ENCODE results near the gene PLCH2. TPM values are rescaled to one million over a fixed set of nuclear protein-coding genes. Genes with fewer than 3 reads are reported as not detected.

PLCH2 gene
- total RNA-seq, 1 donor from 2014 or later = 0.92 TPM

DNA sequence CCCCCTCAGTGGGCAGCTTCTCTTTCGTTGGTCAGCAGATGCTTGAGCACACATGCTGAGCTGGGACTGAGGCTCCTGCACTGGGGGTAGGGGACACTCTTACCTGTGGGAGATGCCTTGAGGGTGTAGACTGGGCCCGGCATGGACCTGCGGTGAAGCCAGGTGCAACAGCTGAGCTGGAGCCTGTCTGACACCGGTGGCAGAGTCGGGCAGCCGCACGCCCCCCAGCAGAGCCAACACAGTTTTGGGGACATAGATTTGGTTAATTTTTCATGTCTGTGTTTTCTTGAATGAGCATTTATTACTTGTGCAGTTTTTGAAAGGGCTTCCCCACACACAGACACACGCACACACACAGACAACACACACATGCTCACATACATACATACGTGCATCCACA lies 59.9 kb downstream of the PLCH2 start:
- DNase-seq (ENCODE audit: low read depth) = no peak
- TF ChIP-seq, protein P1, sequence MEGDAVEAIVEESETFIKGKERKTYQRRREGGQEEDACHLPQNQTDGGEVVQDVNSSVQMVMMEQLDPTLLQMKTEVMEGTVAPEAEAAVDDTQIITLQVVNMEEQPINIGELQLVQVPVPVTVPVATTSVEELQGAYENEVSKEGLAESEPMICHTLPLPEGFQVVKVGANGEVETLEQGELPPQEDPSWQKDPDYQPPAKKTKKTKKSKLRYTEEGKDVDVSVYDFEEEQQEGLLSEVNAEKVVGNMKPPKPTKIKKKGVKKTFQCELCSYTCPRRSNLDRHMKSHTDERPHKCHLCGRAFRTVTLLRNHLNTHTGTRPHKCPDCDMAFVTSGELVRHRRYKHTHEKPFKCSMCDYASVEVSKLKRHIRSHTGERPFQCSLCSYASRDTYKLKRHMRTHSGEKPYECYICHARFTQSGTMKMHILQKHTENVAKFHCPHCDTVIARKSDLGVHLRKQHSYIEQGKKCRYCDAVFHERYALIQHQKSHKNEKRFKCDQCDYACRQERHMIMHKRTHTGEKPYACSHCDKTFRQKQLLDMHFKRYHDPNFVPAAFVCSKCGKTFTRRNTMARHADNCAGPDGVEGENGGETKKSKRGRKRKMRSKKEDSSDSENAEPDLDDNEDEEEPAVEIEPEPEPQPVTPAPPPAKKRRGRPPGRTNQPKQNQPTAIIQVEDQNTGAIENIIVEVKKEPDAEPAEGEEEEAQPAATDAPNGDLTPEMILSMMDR (IDR thresholded peaks at IDR 0.05; ENCODE audit: insufficient read depth, low read length, poor library complexity, severe bottlenecking) = no peak

DNA sequence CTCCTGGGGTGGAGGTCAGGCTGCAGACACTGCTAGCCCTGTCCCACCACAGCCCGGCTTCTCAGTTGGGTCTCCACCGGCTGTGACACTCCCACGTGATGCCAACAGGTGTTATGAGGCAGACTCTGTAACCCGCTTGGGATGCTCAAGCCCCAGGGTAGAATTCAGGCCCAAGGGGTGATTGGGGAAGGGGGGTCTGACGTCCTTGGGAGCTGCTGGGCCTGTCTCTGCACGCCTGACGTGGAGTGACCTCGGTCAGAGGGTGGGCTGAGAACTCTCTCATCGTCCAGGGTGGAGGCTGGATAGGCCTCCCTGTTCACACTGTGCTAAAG lies 61.7 kb downstream of the PLCH2 start:
- H3K27me3 ChIP-seq (ENCODE audit: control insufficient read depth, insufficient read depth, low read length) = peaks cover 12% of the 10 kb centered on the region
- TF ChIP-seq, protein P1 (IDR thresholded peaks at IDR 0.05; ENCODE audit: insufficient read depth, low read length, poor library complexity, severe bottlenecking) = no peak
- DNase-seq (ENCODE audit: low read depth) = no peak
- no peaks in the 10 kb centered on the region for H3K36me3 ChIP-seq (ENCODE audit: control insufficient read depth, insufficient read depth, low read length)
- no peak overlapping the region for H3K4me3 ChIP-seq (ENCODE audit: low read depth, low read length)

More for the DNA sequence above, 59.9 kb downstream of the PLCH2 start:
- Histone ChIP-seq H3K36me3 (ENCODE audit: control insufficient read depth, insufficient read depth, low read length) (no peaks in the 10 kb centered on the region), H3K4me3 (ENCODE audit: low read depth, low read length) (no peak overlapping the region), H3K27me3 (ENCODE audit: control insufficient read depth, insufficient read depth, low read length) (peaks cover 17% of the 10 kb centered on the region)

DNA sequence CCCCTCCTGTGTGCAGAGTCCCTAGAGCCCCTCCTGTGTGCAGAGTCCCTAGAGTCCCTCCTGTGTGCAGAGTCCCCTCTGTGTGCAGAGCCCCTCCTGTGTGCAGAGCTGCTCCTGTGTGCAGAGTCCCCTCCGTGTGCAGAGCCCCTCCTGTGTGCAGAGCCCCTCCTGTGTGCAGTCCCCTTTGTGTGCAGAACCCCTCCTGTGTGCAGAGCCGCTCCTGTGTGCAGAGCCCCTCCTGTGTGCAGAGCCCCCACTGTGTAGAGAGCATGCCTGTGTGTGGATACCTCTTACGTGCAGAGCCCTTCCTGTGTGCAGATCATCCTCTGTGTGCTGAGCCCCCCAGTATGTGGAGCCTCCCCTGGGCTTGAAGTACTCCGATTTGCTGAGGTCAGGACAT lies 62.3 kb downstream of the PLCH2 start:
- TF ChIP-seq, protein P1 (IDR thresholded peaks at IDR 0.05; ENCODE audit: insufficient read depth, low read length, poor library complexity, severe bottlenecking) = no peak
- H3K4me3 ChIP-seq (ENCODE audit: low read depth, low read length) = no peak overlapping the region
- peaks cover 12% of the 10 kb centered on the region for H3K27me3 ChIP-seq (ENCODE audit: control insufficient read depth, insufficient read depth, low read length)
- DNase-seq (ENCODE audit: low read depth) = no peak
- no peaks in the 10 kb centered on the region for H3K36me3 ChIP-seq (ENCODE audit: control insufficient read depth, insufficient read depth, low read length)

DNA sequence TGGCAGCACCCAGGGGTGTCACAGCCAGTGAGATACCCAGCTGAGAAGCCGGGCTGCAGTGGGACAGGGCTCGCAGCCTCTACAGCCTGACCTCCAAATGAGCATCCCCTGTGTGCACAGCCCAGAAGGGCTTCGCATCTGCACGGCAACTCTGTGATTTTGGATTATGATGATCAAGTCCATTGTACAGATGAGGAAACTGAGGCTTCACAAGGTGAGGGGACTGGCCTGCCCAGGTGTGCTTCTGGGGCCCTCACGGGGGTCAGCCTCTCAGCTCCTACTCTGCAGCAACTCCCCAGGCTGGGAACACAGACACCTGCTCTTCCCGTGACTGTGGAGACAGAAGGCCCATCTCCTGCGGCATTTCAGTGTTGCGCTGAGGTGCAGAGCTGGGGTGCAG lies 62.8 kb downstream of the PLCH2 start:
- H3K36me3 ChIP-seq (ENCODE audit: control insufficient read depth, insufficient read depth, low read length) = no peaks in the 10 kb centered on the region
- peaks cover 12% of the 10 kb centered on the region for H3K27me3 ChIP-seq (ENCODE audit: control insufficient read depth, insufficient read depth, low read length)
- DNase-seq (ENCODE audit: low read depth) = no peak
- no peak overlapping the region for H3K4me3 ChIP-seq (ENCODE audit: low read depth, low read length)
- TF ChIP-seq, protein P1 (IDR thresholded peaks at IDR 0.05; ENCODE audit: insufficient read depth, low read length, poor library complexity, severe bottlenecking) = no peak

DNA sequence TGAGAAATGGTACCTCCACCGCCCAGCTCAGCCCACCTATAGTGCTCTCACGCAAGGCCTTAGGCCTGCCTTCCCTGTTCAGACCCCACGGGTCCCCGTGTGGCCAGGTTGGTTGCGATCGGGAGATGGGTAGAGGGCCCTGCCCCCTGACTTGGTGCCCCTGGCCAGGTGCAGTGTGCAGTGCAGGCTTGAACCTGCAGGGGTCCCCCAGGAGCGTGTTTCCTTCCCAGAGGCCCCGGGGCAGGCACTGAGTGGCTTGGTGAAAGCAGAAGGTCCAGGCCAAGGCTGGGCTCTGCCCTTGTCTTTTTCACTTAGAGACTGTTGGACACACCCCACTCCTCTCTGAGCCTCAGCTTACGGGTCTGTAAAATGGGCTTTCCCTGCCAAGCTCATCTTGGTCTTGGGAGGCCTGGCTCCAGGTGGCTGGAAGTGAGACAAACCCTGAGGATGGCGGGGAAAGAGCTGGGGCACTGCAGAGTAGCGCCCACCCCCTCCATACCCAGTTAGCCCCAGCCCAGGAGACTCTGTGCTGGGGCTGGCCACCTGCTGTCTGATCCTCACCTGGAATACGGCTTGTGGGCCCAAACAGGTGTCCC lies 63.3 kb downstream of the PLCH2 start:
- Histone ChIP-seq H3K27me3 (ENCODE audit: control insufficient read depth, insufficient read depth, low read length) (peaks cover 12% of the 10 kb centered on the region), H3K36me3 (ENCODE audit: control insufficient read depth, insufficient read depth, low read length) (no peaks in the 10 kb centered on the region), H3K4me3 (ENCODE audit: low read depth, low read length) (no peak overlapping the region)
- TF ChIP-seq, protein P1 (IDR thresholded peaks at IDR 0.05; ENCODE audit: insufficient read depth, low read length, poor library complexity, severe bottlenecking) = peak; percentile 43
- DNase-seq (ENCODE audit: low read depth) = no peak

DNA sequence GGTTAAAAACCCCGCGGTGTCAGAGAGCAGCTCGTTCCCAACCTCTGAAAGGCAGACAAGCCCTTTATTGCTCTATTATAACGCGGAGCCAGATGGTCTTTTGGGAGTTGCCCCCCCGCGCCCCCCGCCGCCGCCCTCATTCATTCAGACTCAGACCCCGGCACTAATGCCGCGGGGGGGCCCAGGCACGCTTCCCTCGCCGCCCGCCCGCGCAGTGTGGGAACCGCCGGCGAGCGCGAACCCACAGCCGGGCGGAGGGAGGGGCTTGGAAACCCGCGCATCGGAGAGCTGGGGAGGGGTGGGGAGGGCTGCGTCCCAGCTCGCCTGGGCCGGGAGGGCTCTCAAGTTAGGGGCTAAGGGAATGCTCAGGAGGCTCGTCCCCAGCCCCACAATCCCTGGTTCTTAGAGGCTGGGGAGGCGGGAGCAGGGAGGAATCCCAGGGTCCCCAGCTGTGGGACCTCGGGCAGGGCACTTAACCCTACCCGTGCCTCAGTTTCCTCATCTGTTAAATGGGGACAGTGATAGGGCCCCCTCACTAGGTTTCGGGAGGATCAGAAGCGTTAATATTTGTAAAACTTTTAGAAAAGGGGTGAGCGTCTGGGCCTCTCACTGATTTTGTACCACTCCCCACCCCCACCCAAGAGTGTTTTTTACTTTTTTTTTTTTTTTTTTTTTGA lies 64.9 kb downstream of the PLCH2 start:
- H3K4me3 ChIP-seq (ENCODE audit: low read depth, low read length) = no peak overlapping the region
- TF ChIP-seq, protein P1 (IDR thresholded peaks at IDR 0.05; ENCODE audit: insufficient read depth, low read length, poor library complexity, severe bottlenecking) = no peak
- DNase-seq (ENCODE audit: low read depth) = no peak
- no peaks in the 10 kb centered on the region for H3K36me3 ChIP-seq (ENCODE audit: control insufficient read depth, insufficient read depth, low read length)
- peaks cover 12% of the 10 kb centered on the region for H3K27me3 ChIP-seq (ENCODE audit: control insufficient read depth, insufficient read depth, low read length)

Data from kidney epithelial cell (primary cell).